Measurements from ENCODE around the gene ZNF319. TPM values are rescaled to one million over a fixed set of nuclear protein-coding genes. Genes with fewer than 3 reads are reported as not detected.

The ZNF319 gene
- polyA plus RNA-seq, 1 donor (not counting 4 experiments of a cell fraction or from before 2014, with no cell fraction given), result 3.3 TPM

DNA sequence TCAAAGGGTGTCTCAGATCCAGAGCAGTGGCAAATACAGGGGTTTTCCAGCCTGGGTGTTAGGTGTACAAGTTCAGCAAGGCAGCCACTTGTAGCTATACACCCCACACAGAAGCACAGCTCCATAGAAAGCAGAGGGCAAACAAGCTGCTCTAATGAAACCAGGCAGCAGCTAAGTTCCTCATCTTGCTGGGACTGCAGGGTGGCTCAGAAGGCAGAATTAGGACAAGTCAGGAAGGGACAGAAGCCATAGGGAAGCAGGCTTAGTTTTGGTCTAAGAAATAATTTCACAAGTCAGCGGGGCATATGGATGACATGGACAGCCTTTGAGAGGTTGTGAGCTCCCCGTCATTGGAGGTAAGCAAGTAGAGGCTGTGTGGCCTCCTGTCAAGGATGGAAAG lies 53.2 kb downstream of the ZNF319 start:
- H3K9me1 ChIP-seq (ENCODE audit: control insufficient read depth, extremely low read depth, insufficient read depth, low read length), result no peaks in the 10 kb centered on the region
- FAIRE-seq (no peak), DNase-seq (ENCODE audit: low read depth, low spot score) (no peak)
- no peaks in the 10 kb centered on the region for H4K20me1 ChIP-seq (ENCODE audit: control insufficient read depth, extremely low read depth, insufficient read depth, low read length)
- no peak overlapping the region for H3K27ac ChIP-seq (ENCODE audit: control insufficient read depth, insufficient read depth, low read length)
- H3K36me3 ChIP-seq (ENCODE audit: control insufficient read depth in 2 of 2, extremely low read depth in 1 of 2, insufficient read depth in 2 of 2, low read length in 2 of 2), result no peaks in the 10 kb centered on the region
- H3K4me1 ChIP-seq (ENCODE audit: control insufficient read depth, extremely low read depth, insufficient read depth, low read length), result no peaks in the 10 kb centered on the region
- H3K4me3 ChIP-seq (ENCODE audit: control insufficient read depth in 2 of 3, extremely low read depth in 1 of 3, insufficient read depth in 2 of 3, low read depth in 1 of 3, low read length in 3 of 3), result no peak overlapping the region
- dilution Hi-C loops (cut with MboI; ENCODE audit: extremely low pct_ligation_motif_present, low sequenced_read_pairs), result no loop called here
- TF ChIP-seq EZH2 (IDR thresholded peaks at IDR 0.05; ENCODE audit: low read length) (no peak), CTCF (optimal IDR thresholded peaks at IDR 0.05 in 1 of 3, IDR thresholded peaks at IDR 0.05 in 1 of 3, conservative IDR thresholded peaks at IDR 0.05 in 1 of 3; ENCODE audit: extremely low read depth in 1 of 3, insufficient read depth in 2 of 3, low read length in 3 of 3) (no peak)
- peaks cover 6% of the 10 kb centered on the region for H3K27me3 ChIP-seq (ENCODE audit: control insufficient read depth, extremely low read depth, insufficient read depth, low read length)
- H3K9me3 ChIP-seq (ENCODE audit: control insufficient read depth, low read depth, low read length), result no peaks in the 10 kb centered on the region
- no peak overlapping the region for H3K4me2 ChIP-seq (ENCODE audit: control insufficient read depth, extremely low read depth, insufficient read depth, low read depth, low read length)
- no peak overlapping the region for H2AFZ ChIP-seq (ENCODE audit: control insufficient read depth, low read length)
- H3K9ac ChIP-seq (ENCODE audit: control insufficient read depth, extremely low read depth, insufficient read depth, low read length), result no peak overlapping the region
- no peaks in the 10 kb centered on the region for H3K79me2 ChIP-seq (ENCODE audit: control insufficient read depth, insufficient read depth, low read length)

- FAIRE-seq (no peak), DNase-seq (ENCODE audit: low read depth, low spot score) (no peak)
- dilution Hi-C loops (cut with MboI; ENCODE audit: extremely low pct_ligation_motif_present, low sequenced_read_pairs), result no loop called here
- no peaks in the 10 kb centered on the region for H3K79me2 ChIP-seq (ENCODE audit: control insufficient read depth, insufficient read depth, low read length)
- peaks cover 6% of the 10 kb centered on the region for H3K27me3 ChIP-seq (ENCODE audit: control insufficient read depth, extremely low read depth, insufficient read depth, low read length)
- H3K4me2 ChIP-seq (ENCODE audit: control insufficient read depth, extremely low read depth, insufficient read depth, low read depth, low read length), result no peak overlapping the region
- H2AFZ ChIP-seq (ENCODE audit: control insufficient read depth, low read length), result no peak overlapping the region
- H4K20me1 ChIP-seq (ENCODE audit: control insufficient read depth, extremely low read depth, insufficient read depth, low read length), result no peaks in the 10 kb centered on the region
- H3K4me1 ChIP-seq (ENCODE audit: control insufficient read depth, extremely low read depth, insufficient read depth, low read length), result no peaks in the 10 kb centered on the region
- H3K36me3 ChIP-seq (ENCODE audit: control insufficient read depth in 2 of 2, extremely low read depth in 1 of 2, insufficient read depth in 2 of 2, low read length in 2 of 2), result no peaks in the 10 kb centered on the region
- H3K9me1 ChIP-seq (ENCODE audit: control insufficient read depth, extremely low read depth, insufficient read depth, low read length), result no peaks in the 10 kb centered on the region
- H3K9ac ChIP-seq (ENCODE audit: control insufficient read depth, extremely low read depth, insufficient read depth, low read length), result no peak overlapping the region
- no peaks in the 10 kb centered on the region for H3K9me3 ChIP-seq (ENCODE audit: control insufficient read depth, low read depth, low read length)
- H3K4me3 ChIP-seq (ENCODE audit: control insufficient read depth in 2 of 3, extremely low read depth in 1 of 3, insufficient read depth in 2 of 3, low read depth in 1 of 3, low read length in 3 of 3), result no peak overlapping the region
- TF ChIP-seq EZH2 (IDR thresholded peaks at IDR 0.05; ENCODE audit: low read length) (no peak), CTCF (optimal IDR thresholded peaks at IDR 0.05 in 1 of 3, IDR thresholded peaks at IDR 0.05 in 1 of 3, conservative IDR thresholded peaks at IDR 0.05 in 1 of 3; ENCODE audit: extremely low read depth in 1 of 3, insufficient read depth in 2 of 3, low read length in 3 of 3) (no peak)
- no peak overlapping the region for H3K27ac ChIP-seq (ENCODE audit: control insufficient read depth, insufficient read depth, low read length)
Measured at GRCh38 chr16:57946181-57946801, 54.2 kb downstream of the ZNF319 start.

Measured in keratinocyte (primary cell).